Activated naive CD4-positive, alpha-beta T cell treated with anti-CD3 and anti-CD28 coated beads, Interleukin-2, amount 10 ng/mL, durations not matched to agents 5 hours and 36 hours (primary cell): ENCODE results near the gene FOSL1. TPM values are rescaled to one million over a fixed set of nuclear protein-coding genes. Genes with fewer than 3 reads are reported as not detected.

ENCODE experiments used
- total RNA-seq, 2 experiments: library from RNA; stranded (reverse); gene quantifications; one replicate each; pipeline ENCODE4 v1.2.3, GENCODE V29; 2021

FOSL1 gene
- total RNA-seq = 1 to 10 TPM; 1.8 to 2.0 TPM

DNA sequence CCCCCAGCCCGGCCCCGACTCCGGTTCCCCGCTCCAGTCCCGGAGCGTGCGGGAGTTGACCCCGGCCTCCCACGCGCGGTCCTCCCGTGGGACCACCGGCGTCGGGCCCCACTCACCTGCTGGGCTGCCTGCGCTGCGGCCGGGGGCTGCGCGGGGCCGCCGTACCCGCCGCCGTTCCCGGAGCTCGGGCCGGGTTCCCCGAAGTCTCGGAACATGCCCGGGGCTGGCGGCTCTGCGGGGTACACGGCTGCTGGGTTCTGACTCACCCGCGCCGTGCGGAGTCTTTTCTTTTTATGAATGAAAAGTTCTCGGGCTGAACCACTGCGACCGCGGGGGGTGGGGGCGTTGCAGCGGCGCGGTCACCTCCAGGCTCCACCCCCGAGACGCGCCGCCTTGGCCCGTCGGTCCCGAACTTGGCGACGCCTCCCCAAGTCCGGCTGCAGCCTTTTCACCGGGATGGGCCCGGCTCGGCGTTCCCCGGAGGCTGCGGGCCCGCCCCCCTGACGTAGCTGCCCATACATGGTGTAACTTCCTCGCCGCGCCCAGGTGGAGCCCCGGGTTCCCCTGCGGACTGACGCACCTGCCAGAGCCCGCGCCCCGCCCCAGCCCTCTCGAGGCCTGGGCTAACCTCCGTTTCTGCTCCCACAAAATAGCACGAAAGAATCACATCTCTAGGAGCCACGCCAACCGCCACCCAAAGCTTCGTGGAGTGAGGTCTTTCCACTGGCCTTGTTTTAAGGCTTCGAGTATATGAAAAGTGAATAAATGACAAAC lies at the start of gene FOSL1:
Gene FOSL1 (minus strand): TSS at position 264 of the 774 bp plus-strand sequence. CDS start 49 bp downstream, at position 215.

DNA sequence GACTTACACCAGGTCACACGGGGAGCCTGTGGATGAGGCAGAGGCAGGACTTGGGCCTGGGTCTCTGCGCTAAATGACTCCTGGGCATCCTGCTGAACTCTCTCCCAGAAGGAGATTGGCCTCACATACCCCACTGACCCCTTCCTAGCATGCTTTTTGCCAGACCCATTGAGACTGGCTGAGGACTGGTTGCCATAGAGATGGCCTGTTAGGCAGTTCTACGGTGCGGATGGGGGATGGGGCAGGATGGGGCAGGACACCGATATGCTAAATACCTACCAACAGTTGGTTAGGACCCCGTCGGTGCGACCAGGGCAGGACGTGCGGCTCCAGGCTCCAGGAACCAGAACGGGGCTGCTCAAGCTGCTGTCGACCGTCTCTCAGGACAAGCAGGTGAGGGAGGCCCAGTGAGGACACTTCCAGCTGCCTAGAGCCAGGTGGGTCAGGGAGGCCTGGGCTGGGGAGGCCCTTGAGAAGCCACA lies 45.3 kb upstream of the FOSL1 start, which contains the start of gene TSGA10IP:
Gene TSGA10IP (plus strand): TSS at position 51 of the 482 bp plus-strand sequence. CDS start 196 bp downstream, at position 247.

DNA sequence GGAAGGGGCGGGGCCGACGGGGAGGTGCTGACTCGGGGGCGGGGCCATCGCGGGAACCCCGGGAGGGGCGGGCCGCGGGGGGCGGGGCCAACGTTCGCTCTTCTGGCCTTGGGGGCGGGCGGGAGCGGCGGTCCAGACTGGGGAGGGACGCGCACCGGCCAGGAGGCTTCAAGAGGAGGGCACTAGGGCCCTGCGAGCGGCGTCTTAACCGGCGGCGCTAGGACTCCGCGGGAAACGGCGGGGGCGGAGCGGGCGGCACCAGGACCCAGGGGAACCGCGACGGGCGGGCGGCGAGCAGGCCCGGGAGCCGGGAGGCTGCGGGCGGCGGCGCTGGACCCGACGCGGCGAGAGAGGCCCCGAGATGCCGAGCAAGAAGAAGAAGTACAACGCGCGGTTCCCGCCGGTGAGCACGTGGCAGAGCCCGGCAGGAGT lies 19.0 kb upstream of the FOSL1 start, which contains the start of gene DRAP1:
Gene DRAP1 (plus strand): TSS at position 286 of the 432 bp plus-strand sequence. CDS start 76 bp downstream, at position 362.

GRCh38 chr11:65918211-65919140 lies 18.3 kb upstream of the FOSL1 start, which contains the start of gene C11orf68:
TSS of gene C11orf68 (minus strand) at chr11:65919062. CDS start at chr11:65919031, 31 bp downstream.

DNA sequence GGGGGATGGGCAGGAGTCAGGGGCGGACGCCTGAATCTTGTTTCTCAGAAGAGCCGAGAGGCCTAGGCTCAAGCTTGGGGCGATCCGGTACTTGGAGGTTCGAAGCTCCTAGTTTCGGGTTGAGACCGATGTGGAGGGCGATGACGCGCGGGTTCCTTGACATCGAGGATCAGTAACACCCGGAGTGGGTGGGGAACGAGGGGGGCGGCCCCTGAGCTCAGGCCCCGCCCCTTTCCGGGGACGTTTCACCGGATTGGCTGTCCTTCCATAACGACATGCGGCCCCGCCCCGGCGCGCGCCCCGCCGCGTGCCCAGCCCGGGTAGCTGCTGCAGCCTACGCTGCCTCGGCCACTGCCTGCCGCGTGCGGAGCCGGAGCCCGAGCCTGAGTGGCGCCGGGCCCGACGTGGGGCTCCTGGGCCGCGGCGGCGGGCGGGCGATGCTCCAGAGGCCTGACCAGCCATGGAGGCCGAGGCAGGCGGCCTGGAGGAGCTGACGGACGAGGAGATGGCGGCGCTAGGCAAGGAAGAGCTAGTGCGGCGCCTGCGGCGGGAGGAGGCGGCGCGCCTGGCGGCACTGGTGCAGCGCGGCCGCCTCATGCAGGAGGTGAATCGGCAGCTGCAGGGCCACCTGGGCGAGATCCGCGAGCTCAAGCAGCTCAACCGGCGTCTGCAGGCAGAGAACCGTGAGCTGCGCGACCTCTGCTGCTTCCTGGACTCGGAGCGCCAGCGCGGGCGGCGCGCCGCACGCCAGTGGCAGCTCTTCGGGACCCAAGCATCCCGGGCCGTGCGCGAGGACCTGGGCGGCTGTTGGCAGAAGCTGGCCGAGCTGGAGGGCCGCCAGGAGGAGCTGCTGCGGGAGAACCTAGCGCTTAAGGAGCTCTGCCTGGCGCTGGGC lies 9.6 kb downstream of the FOSL1 start, which contains the start of gene CCDC85B:
Gene CCDC85B (plus strand): TSS at position 350 of the 895 bp plus-strand sequence. CDS start 111 bp downstream, at position 461.

DNA sequence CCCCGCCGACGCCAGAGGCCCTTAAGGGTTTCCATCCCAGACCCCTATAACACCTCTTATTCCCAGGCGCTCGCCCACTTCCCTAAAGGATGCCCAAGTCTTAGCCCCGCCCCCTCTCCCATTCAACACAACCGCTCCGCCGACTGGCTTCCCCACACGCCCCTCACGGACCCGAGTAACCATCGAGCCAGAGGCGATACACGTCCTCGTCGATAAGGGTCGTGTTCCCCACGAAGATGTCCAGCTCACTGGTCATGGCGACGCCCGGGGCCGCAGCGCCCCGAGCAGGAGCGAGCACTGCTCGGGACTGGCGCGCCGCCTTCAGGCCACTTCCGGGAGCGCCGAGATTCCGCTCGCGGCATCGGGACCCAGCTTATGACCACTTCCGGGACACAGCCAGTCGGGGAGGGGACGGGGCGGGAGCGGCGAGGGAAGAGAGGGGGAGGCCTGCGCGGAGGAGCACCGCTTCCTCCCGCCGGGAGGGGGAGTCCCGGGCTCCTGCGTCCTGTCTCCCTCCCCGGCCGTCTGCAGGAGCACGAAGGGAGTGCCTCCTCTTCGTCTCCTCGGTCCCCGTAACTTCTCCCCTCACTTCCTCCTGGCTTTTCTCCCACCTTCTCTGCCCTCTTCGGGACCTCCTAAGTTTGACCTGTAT lies 11.9 kb downstream of the FOSL1 start, which contains the start of gene FIBP:
Gene FIBP (minus strand): TSS at position 309 of the 652 bp plus-strand sequence. CDS start 53 bp downstream, at position 256.

GRCh38 chr11:65879617-65880016 lies 20.6 kb downstream of the FOSL1 start, which contains the start of gene CTSW:
TSS of gene CTSW (plus strand) at chr11:65879837. CDS start at chr11:65879855, 18 bp downstream.

GRCh38 chr11:65872586-65873317 lies 27.4 kb downstream of the FOSL1 start, which contains the start of gene EFEMP2:
TSS of gene EFEMP2 (minus strand) at chr11:65872800. CDS start at chr11:65872354, 446 bp downstream.

DNA sequence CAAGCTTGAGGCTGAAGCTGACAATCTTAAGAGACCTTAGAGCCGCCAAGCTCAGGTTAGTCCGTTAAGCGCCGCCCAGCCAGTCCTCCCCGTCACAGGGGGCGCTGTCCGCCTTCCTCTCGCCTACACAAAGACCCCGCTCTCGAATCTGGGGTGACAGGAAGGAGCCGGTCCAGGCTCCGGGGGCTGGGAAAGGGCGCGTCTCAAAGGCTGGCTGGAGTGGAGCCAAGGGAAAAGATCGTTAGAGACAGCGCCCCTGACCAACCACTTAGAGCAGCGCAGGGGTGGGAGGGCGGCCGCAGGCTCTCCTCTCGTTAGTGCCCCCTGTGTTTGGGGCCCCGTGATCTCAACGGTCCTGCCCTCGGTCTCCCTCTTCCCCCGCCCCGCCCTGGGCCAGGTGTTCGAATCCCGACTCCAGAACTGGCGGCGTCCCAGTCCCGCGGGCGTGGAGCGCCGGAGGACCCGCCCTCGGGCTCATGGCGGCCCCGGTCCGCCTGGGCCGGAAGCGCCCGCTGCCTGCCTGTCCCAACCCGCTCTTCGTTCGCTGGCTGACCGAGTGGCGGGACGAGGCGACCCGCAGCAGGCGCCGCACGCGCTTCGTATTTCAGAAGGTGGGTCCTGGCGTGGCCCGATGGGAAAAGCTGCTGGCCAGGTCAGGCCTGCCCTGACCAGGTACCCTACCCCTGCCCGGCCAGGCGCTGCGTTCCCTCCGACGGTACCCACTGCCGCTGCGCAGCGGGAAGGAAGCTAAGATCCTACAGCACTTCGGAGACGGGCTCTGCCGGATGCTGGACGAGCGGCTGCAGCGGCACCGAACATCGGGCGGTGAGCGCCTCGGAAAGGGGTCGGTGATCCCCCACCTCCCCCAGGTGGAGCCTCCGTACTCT lies 39.7 kb downstream of the FOSL1 start, which contains the start of gene MUS81:
Gene MUS81 (plus strand): TSS at position 156 of the 887 bp plus-strand sequence. CDS start 321 bp downstream, at position 477.

DNA sequence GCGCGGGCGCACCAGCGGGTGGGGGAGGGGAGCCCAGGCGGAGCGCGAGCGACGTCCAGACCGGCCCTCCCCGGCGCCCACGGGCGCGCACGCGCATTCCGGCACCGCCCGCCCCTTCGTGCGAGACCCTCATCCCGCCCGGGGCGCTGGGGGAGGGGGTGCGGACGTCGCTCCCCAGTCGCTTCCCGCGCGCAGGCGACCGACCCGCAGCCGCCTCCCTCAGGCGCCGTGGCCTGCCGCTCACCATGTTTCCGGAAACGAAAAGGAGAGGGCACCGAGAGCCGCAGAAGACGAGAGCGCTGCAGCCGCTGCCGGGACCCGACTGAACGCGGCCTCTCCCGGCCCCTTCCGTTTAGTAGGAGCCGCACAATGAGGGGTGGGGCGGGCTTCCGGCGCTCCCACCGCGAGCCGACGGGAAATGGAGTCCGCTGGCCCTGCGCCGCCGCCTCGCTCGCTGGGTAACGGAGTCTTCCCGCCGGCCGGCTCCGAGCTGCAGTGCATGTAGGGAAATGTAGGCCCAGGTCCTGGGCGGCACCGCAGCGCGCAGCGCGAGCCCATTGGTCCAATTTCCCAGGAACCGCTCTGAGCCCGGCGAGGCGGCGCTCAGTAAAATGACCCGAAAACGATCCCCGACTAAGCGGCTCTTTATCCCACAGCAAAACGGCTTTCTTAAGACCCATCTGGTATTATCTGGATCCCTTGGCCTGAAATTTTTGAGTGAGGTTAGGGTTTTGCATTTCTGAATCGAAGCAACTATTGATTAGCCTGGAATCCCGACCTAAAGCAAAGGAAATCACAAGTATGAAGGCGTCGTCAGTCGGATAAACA lies 42.1 kb downstream of the FOSL1 start, which contains the start of gene CFL1:
Gene CFL1 (minus strand): TSS at position 328 of the 828 bp plus-strand sequence. CDS start 81 bp downstream, at position 247.

Other genes starting within 250 kb of the FOSL1 start
- gene RELA, start 237.5 kb downstream of the FOSL1 start, total RNA-seq = 10 to 100 TPM; 82.7 to 90.8 TPM
- 10 to 100 TPM; 68.4 to 71.1 TPM for gene KAT5, start 188.1 kb downstream of the FOSL1 start, total RNA-seq
- 10 to 100 TPM; 75.3 to 79.9 TPM for gene RNASEH2C, start 179.6 kb downstream of the FOSL1 start, total RNA-seq
- 10 to 100 TPM; 27.3 to 28.2 TPM for gene AP5B1, start 119.4 kb downstream of the FOSL1 start, total RNA-seq
- gene OVOL1, start 113.3 kb downstream of the FOSL1 start, total RNA-seq = under 1 TPM; 0.48 to 0.55 TPM
- 1 to 10 TPM; 1.5 to 2.2 TPM for gene SNX32, start 66.4 kb downstream of the FOSL1 start, total RNA-seq
- 1,000 to 10,000 TPM; 1,544 to 1,547 TPM for gene CFL1, start 42.2 kb downstream of the FOSL1 start, total RNA-seq
- 10 to 100 TPM; 78.8 to 92.6 TPM for gene MUS81, start 40.0 kb downstream of the FOSL1 start, total RNA-seq
- 10 to 100 TPM; 10.5 to 12.1 TPM for gene EFEMP2, start 27.6 kb downstream of the FOSL1 start, total RNA-seq
- 10 to 100 TPM; 47.0 to 47.2 TPM for gene CTSW, start 20.6 kb downstream of the FOSL1 start, total RNA-seq
- 10 to 100 TPM; 63.8 to 64.3 TPM for gene FIBP, start 11.9 kb downstream of the FOSL1 start, total RNA-seq
- 10 to 100 TPM; 44.8 to 46.0 TPM for gene CCDC85B, start 9.7 kb downstream of the FOSL1 start, total RNA-seq
- gene C11orf68, start 18.7 kb upstream of the FOSL1 start, total RNA-seq = 10 to 100 TPM; 34.5 to 34.6 TPM
- gene DRAP1, start 19.0 kb upstream of the FOSL1 start, total RNA-seq = 100 to 1,000 TPM; 165 to 171 TPM
- gene TSGA10IP, start 45.1 kb upstream of the FOSL1 start, total RNA-seq = not detected
- 10 to 100 TPM; 68.4 to 73.2 TPM for gene SART1, start 61.3 kb upstream of the FOSL1 start, total RNA-seq
- gene EIF1AD, start 101.8 kb upstream of the FOSL1 start, total RNA-seq = 10 to 100 TPM; 37.8 to 41.8 TPM
- 100 to 1,000 TPM; 186 to 197 TPM for gene BANF1, start 102.1 kb upstream of the FOSL1 start, total RNA-seq
- not detected for gene CST6, start 111.6 kb upstream of the FOSL1 start, total RNA-seq
- not detected for gene CATSPER1, start 126.1 kb upstream of the FOSL1 start, total RNA-seq
- gene GAL3ST3, start 148.8 kb upstream of the FOSL1 start, total RNA-seq = not detected
- 100 to 1,000 TPM; 202 to 203 TPM for gene SF3B2, start 152.0 kb upstream of the FOSL1 start, total RNA-seq
- 100 to 1,000 TPM; 109 to 119 TPM for gene PACS1, start 169.9 kb upstream of the FOSL1 start, total RNA-seq